ENCODE data around the gene PRKX.

DNA sequence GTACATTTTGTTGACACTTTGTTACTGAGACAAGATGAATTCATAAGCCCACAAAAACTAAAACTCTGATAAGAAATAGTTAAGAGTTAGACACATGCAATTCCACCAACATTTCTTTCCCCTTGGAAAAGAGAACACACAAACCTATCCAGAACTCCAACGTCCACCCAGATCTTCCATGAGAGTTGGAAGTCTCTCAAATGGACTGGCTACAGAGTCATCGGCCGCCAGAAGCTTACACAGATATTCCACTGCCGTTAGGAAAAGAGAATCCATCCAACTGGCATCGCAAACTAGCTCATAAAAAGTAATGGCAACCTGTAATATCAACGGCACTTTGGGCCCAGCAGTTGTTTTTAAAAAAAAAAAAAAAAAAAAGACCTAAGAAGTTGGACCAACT is 114.7 kb downstream of the PRKX start:
- TF ChIP-seq SP4 (IDR thresholded peaks at IDR 0.05; ENCODE audit: low read length), result no peak
- no peak for TF ChIP-seq MAFK (IDR thresholded peaks at IDR 0.05; ENCODE audit: low read depth, low read length)
- no peak for TF ChIP-seq POLR2A (IDR thresholded peaks at IDR 0.05; ENCODE audit: control extremely low read depth in 1 of 2, low read depth in 2 of 2, low read length in 2 of 2)
